ENCODE measurements around the gene BAK1. TPM values are rescaled to one million over a fixed set of nuclear protein-coding genes. Genes with fewer than 3 reads are reported as not detected.

Gene BAK1
- total and polyA plus RNA-seq, 2 donors (not counting 3 experiments of a cell fraction or from before 2014, with no cell fraction given) = 25.4 to 37.1 TPM

DNA sequence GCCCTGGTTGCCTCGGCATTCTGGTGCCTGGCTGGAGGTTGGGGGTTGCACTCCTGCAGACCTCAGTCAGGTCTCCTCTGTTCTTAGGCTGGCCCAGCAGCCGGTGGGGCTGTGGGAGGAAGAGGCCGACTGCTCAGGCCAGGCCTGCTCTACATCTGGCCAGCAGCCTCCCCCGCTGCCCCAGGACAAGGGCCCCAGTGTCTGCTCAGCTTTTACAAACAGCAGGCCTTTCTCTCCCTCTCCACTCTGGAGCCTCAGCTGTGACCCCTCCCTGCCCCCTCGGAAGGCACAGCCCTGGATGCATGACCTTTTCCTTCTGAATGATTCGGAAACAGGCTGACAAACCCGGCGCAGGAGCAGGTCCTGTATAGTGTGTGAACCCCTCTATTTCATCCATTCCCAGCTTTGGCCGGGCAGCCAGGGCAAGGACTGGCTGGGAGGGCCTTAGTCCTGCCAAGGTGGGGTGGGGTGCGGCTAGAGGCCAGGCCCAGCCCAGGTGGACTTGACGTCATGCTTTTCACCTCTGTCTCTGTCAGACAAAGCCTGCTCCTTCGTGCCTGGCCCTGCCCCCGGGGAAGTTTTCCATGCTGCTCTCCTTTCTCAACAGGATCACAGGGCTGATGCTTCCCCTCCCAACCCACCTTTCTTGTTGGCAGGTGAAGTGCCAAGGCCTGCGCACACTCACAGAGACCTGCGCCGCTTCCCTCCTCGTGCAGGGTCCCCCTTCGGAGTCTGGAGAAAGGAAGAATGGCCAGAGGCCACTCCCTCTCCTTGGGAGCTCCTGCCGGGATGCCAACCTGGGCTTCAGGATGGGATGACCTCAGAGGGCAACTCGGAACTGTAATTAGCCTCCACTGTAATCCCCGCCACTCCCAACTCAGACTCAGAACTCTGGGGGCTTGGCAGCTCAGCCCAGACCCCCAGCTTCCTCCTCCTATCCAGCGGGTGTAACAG, 31.0 kb upstream of the BAK1 start:
- dilution Hi-C loops (cut with MboI; ENCODE audit: extremely low pct_ligation_motif_present, low sequenced_read_pairs) = no loop called here
- ChIA-PET POLR2A (no interaction called here), CTCF (interaction anchor here (1.0 to 2.8 kb wide), 3 partner anchors 21 to 62 kb away, joined by 4 to 10 read pairs (median 4); partner anchors contain the start of gene BAK1)
- Histone ChIP-seq H3K9me1 (replicated peaks; ENCODE audit: control insufficient read depth, extremely low read depth, insufficient read depth, low read length) (no peaks in the 10 kb centered on the region), H3K27ac (ENCODE audit: insufficient read depth, low read depth, low read length) (no peak overlapping the region), H3K9ac (replicated peaks; ENCODE audit: extremely low read depth, insufficient read depth, low read length) (no peak overlapping the region), H3K9me3 (replicated peaks; ENCODE audit: control insufficient read depth, insufficient read depth, low read length) (no peaks in the 10 kb centered on the region), H3K4me1 (ENCODE audit: control insufficient read depth, extremely low read depth, insufficient read depth, low read length) (peaks cover 20% of the 10 kb centered on the region), H4K20me1 (replicated peaks; ENCODE audit: control insufficient read depth, extremely low read depth, insufficient read depth, low read length) (no peaks in the 10 kb centered on the region), H2AFZ (ENCODE audit: low read depth, low read length) (no peak overlapping the region), H3K4me3 (replicated peaks in 1 of 3; ENCODE audit: insufficient read depth in 1 of 3, low read depth in 1 of 3, low read length in 3 of 3) (no peak overlapping the region), H3K27me3 (ENCODE audit: control insufficient read depth in 2 of 2, insufficient read depth in 2 of 2, low read length in 2 of 2) (no peaks in the 10 kb centered on the region), H3K79me2 (ENCODE audit: control insufficient read depth, insufficient read depth, low read length) (no peaks in the 10 kb centered on the region), H3K36me3 (ENCODE audit: control insufficient read depth in 2 of 2, extremely low read depth in 1 of 2, insufficient read depth in 2 of 2, low read length in 2 of 2) (no peaks in the 10 kb centered on the region), H3K4me2 (ENCODE audit: insufficient read depth, low read length) (no peak overlapping the region)
- intact Hi-C loops (cut with micrococcal nuclease) = no loop called here
- DNase-seq (ENCODE audit: low read depth, low spot score) = no peak
- BruUV-seq (replicated peaks) = no TSS peak
- FAIRE-seq = no peak
- TF ChIP-seq EZH2 (IDR thresholded peaks at IDR 0.05; ENCODE audit: borderline replicate concordance, low read depth, low read length, severe bottlenecking) (no peak), POLR2AphosphoS5 (IDR thresholded peaks at IDR 0.05; ENCODE audit: insufficient read depth, low read depth, low read length) (no peak)

DNA sequence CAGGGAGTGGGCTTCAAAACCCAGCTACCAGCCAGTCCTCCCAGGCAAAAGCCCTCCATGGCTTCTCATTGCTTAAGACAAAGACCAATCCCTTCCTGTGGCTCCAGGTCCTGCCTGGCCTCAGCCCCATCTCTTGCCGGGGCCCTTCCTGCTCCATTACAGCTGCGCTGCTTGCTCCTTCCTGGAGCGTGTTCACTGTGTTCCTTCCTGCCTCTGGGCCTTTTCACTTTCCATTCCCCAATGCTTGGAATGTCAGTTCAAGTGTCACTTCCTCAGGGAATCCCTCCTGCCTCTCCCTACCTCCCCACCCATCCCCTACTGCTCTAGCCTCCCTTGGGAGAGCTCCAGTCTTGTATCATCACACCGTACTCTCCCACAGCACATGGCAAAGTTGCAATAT, 30.0 kb upstream of the BAK1 start:
- Histone ChIP-seq H3K9ac (replicated peaks; ENCODE audit: extremely low read depth, insufficient read depth, low read length) (no peak overlapping the region), H3K9me3 (replicated peaks; ENCODE audit: control insufficient read depth, insufficient read depth, low read length) (no peaks in the 10 kb centered on the region), H3K9me1 (replicated peaks; ENCODE audit: control insufficient read depth, extremely low read depth, insufficient read depth, low read length) (no peaks in the 10 kb centered on the region), H3K27me3 (ENCODE audit: control insufficient read depth in 2 of 2, insufficient read depth in 2 of 2, low read length in 2 of 2) (no peaks in the 10 kb centered on the region), H3K27ac (ENCODE audit: insufficient read depth, low read depth, low read length) (peak overlapping the region; percentile 54), H4K20me1 (replicated peaks; ENCODE audit: control insufficient read depth, extremely low read depth, insufficient read depth, low read length) (no peaks in the 10 kb centered on the region), H3K4me3 (replicated peaks in 1 of 3; ENCODE audit: insufficient read depth in 1 of 3, low read depth in 1 of 3, low read length in 3 of 3) (no peak overlapping the region), H3K4me2 (ENCODE audit: insufficient read depth, low read length) (peak overlapping the region; percentile 12), H3K4me1 (ENCODE audit: control insufficient read depth, extremely low read depth, insufficient read depth, low read length) (peaks cover 20% of the 10 kb centered on the region), H3K79me2 (ENCODE audit: control insufficient read depth, insufficient read depth, low read length) (no peaks in the 10 kb centered on the region), H2AFZ (ENCODE audit: low read depth, low read length) (peak overlapping the region; percentile 97), H3K36me3 (ENCODE audit: control insufficient read depth in 2 of 2, extremely low read depth in 1 of 2, insufficient read depth in 2 of 2, low read length in 2 of 2) (no peaks in the 10 kb centered on the region)
- BruUV-seq (replicated peaks) = no TSS peak
- TF ChIP-seq POLR2AphosphoS5 (IDR thresholded peaks at IDR 0.05; ENCODE audit: insufficient read depth, low read depth, low read length) (peak; percentile 6), EZH2 (IDR thresholded peaks at IDR 0.05; ENCODE audit: borderline replicate concordance, low read depth, low read length, severe bottlenecking) (no peak)
- CTCF ChIA-PET = interaction anchor here (1.0 to 2.8 kb wide), 3 partner anchors 20 to 63 kb away, joined by 4 to 10 read pairs (median 4); partner anchors contain the start of gene BAK1
- POLR2A ChIA-PET = no interaction called here
- DNase-seq (ENCODE audit: low read depth, low spot score) (no peak), FAIRE-seq (peak; percentile 76)
- intact Hi-C loops (cut with micrococcal nuclease) = no loop called here
- dilution Hi-C loops (cut with MboI; ENCODE audit: extremely low pct_ligation_motif_present, low sequenced_read_pairs) = no loop called here
